HepG2 (cell line): ENCODE data around the gene NKIRAS1. TPM values are rescaled to one million over a fixed set of nuclear protein-coding genes. Genes with fewer than 3 reads are reported as not detected.

ENCODE experiments used
- ATAC-seq: fragments of 200-7000 bp; cut with Tn5 transposase; 3 replicates; pipeline ENCODE4 v1.9.1; 2020; ENCODE audit warnings: mild to moderate bottlenecking, moderate library complexity
- BruUV-seq: library from RNA; stranded (reverse); fragments of 400-500 nt; replicated peaks from 2 replicates; lab custom pipeline; 2021; lab: Mats Ljungman, UMichigan
- CTCF ChIA-PET: fragments of 300-600 bp; formaldehyde crosslinking; extraction: SDS; loops from one replicate; lab custom pipeline; 2021; ENCODE audit warnings: low total read pairs, inconsistent platforms, low intra/inter-chr PET ratio; lab: Yijun Ruan, JAX
- POLR2A ChIA-PET: fragments of 350-600 bp; sonication (Branson Sonifier 250); formaldehyde crosslinking; loops from one replicate; lab custom pipeline; 2020; ENCODE audit warnings: antibody characterized with exemption, inconsistent platforms; lab: Yijun Ruan, JAX
- DNase-seq: peaks from one replicate; pipeline ENCODE4 v3.0.0-alpha.2; 2015; ENCODE audit warnings: low spot score
- FAIRE-seq: peaks from 3 replicates; lab custom pipeline; 2011; peaks lifted over from hg19 to GRCh38; lab: Jason Lieb, UNC
- H2AFZ ChIP-seq: one replicate; pipeline ENCODE4 v1.6.1; 2011; ENCODE audit warnings: low read length, inconsistent platforms
- H3K27ac ChIP-seq: fragments of 300-600 bp; 3 replicates; pipeline ENCODE4 v1.8.0; 2011; ENCODE audit warnings: mixed run types, mild to moderate bottlenecking, mixed read lengths, low read length, inconsistent platforms; ENCODE audit not compliant: insufficient read depth; ENCODE audit errors: extremely low read length
- H3K27me3 ChIP-seq, 2 experiments: fragments of 200-600 bp in 1 of 2; 2 replicates in 1 of 2; 3 replicates in 1 of 2; pipeline versions ENCODE4 v1.6.0 to v1.8.0; 2011; ENCODE audit warnings: low read length in 2 of 2, mild to moderate bottlenecking in 2 of 2, moderate library complexity in 2 of 2, inconsistent platforms in 1 of 2; ENCODE audit not compliant: insufficient read depth in 2 of 2, control insufficient read depth in 1 of 2
- H3K36me3 ChIP-seq, 2 experiments: fragments of 200-600 bp in 1 of 2; replicated peaks in 1 of 2; 2 replicates in 1 of 2; 3 replicates in 1 of 2; pipeline versions ENCODE4 v1.5.1 to v1.8.0; 2011; ENCODE audit warnings: low read length in 2 of 2, inconsistent platforms in 1 of 2; ENCODE audit not compliant: insufficient read depth in 2 of 2, control insufficient read depth in 1 of 2
- H3K4me1 ChIP-seq: 2 replicates; pipeline ENCODE4 v1.5.1; 2012; ENCODE audit warnings: low read length, inconsistent platforms; ENCODE audit not compliant: insufficient read depth
- H3K4me2 ChIP-seq: 2 replicates; pipeline ENCODE4 v1.6.0; 2011; ENCODE audit warnings: low read depth, low read length, inconsistent platforms
- H3K4me3 ChIP-seq, 3 experiments: fragments of 200-600 bp in 1 of 3; sonication (generic), shearing (Covaris generic) in 1 of 3; replicated peaks in 1 of 3; 2 replicates each; pipeline ENCODE4 v1.5.1; 2011 to 2016; ENCODE audit warnings: low read length in 3 of 3, inconsistent platforms in 2 of 3, low read depth in 2 of 3, mild to moderate bottlenecking in 2 of 3, control low read depth in 1 of 3, mixed read lengths in 1 of 3; ENCODE audit not compliant: insufficient read depth in 1 of 3
- H3K79me2 ChIP-seq: one replicate; pipeline ENCODE4 v1.6.1; 2011; ENCODE audit warnings: low read length, inconsistent platforms; ENCODE audit not compliant: insufficient read depth
- H3K9ac ChIP-seq: 2 replicates; pipeline ENCODE4 v1.6.0; 2011; ENCODE audit warnings: mild to moderate bottlenecking, low read depth, low read length, inconsistent platforms; ENCODE audit not compliant: insufficient read depth
- H3K9me3 ChIP-seq: 2 replicates; pipeline ENCODE4 v1.5.1; 2012; ENCODE audit warnings: mild to moderate bottlenecking, low read length
- H4K20me1 ChIP-seq: 2 replicates; pipeline ENCODE4 v1.6.0; 2011; ENCODE audit warnings: inconsistent platforms, mild to moderate bottlenecking, low read length, moderate library complexity; ENCODE audit not compliant: insufficient read depth
- CEBPB ChIP-seq: IDR thresholded peaks from 2 replicates; pipeline ENCODE4 v1.6.1; 2011; ENCODE audit warnings: low read depth, low read length, improper control_type of control experiment, borderline replicate concordance
- NFKB2 ChIP-seq: sonication (generic); formaldehyde crosslinking; IDR thresholded peaks from 2 replicates; pipeline ENCODE4 v1.4.0; 2020; ENCODE audit warnings: missing genetic modification reagents, borderline replicate concordance
- SPEN ChIP-seq: sonication (generic); formaldehyde crosslinking; IDR thresholded peaks from 2 replicates; pipeline ENCODE4 v1.5.1; 2020; ENCODE audit warnings: low read depth, mild to moderate bottlenecking, missing genetic modification reagents
- TRIM24 ChIP-seq: sonication (generic); formaldehyde crosslinking; IDR thresholded peaks from 2 replicates; pipeline ENCODE4 v1.8.0; 2022; ENCODE audit warnings: mild to moderate bottlenecking, missing genetic modification reagents
- ZFP37 ChIP-seq: sonication (generic); formaldehyde crosslinking; IDR thresholded peaks from 2 replicates; pipeline ENCODE4 v1.4.0; 2020; ENCODE audit warnings: missing genetic modification reagents, borderline replicate concordance
- ZNF235 ChIP-seq: sonication (generic); formaldehyde crosslinking; IDR thresholded peaks from 2 replicates; pipeline ENCODE4 v1.8.1; 2023; ENCODE audit warnings: mild to moderate bottlenecking, missing genetic modification reagents, borderline replicate concordance
- ZNF263 ChIP-seq: sonication (generic); formaldehyde crosslinking; IDR thresholded peaks from 2 replicates; pipeline ENCODE4 v1.4.0; 2020; ENCODE audit warnings: missing genetic modification reagents
- ZNF441 ChIP-seq: sonication (generic); formaldehyde crosslinking; IDR thresholded peaks from 2 replicates; pipeline ENCODE4 v1.7.0; 2021; ENCODE audit warnings: missing genetic modification reagents, borderline replicate concordance
- ZNF724P ChIP-seq: sonication (generic); formaldehyde crosslinking; IDR thresholded peaks from 2 replicates; pipeline ENCODE4 v1.8.0; 2022; ENCODE audit warnings: missing genetic modification reagents, borderline replicate concordance
- WGBS: methylation state at CpG from one replicate; pipeline ENCODE4 v1.1.6; 2017; ENCODE audit warnings: low lambda C conversion rate; 5-methylcytosine and 5-hydroxymethylcytosine counted together
- in situ Hi-C: cut with HindIII; loops from 2 replicates; pipeline ENCODE4 v1.10.0; 2017; ENCODE audit warnings: low pct_unique_long_range_greater_than_20kb; ENCODE audit not compliant: extremely low pct_ligation_motif_present
- intact Hi-C: fragments of 100-400 bp; cut with micrococcal nuclease; formaldehyde crosslinking; loops from one replicate; pipeline ENCODE4 v1.10.0; 2022; ENCODE audit not compliant: unreplicated experiment
- polyA plus RNA-seq, 8 experiments: library from polyadenylated mRNA; depleted of rRNA in 3 of 8; stranded (reverse) in 7 of 8; unstranded in 1 of 8; fragments of >200 nt; fragmentation: Illumina TruSeq in 4 of 8; extraction: Trizol in 4 of 8; gene quantifications; 2 replicates each; pipeline versions ENCODE4 v1.2.1 to v1.2.3, GENCODE V29; 2011 to 2016; ENCODE audit warnings: low read depth in 4 of 8, missing spikeins in 1 of 8, mixed read lengths in 1 of 8; ENCODE audit not compliant: insufficient read depth in 1 of 8
- total RNA-seq, 5 experiments: library from RNA; depleted of rRNA; stranded (reverse); fragments of >200 nt; fragmentation: Illumina TruSeq; extraction: Trizol; gene quantifications; 2 replicates each; pipeline ENCODE4 v1.2.3, GENCODE V29; 2016; ENCODE audit warnings: low read depth in 1 of 5
- TF ChIP-seq, protein P1 (sequence below): IDR thresholded peaks from 2 replicates; pipeline ENCODE4 v1.6.1; 2016; ENCODE audit warnings: control low read depth
- TF ChIP-seq, protein P2 (sequence below): IDR thresholded peaks from 2 replicates; pipeline ENCODE4 v1.6.1; 2016; ENCODE audit warnings: mild to moderate bottlenecking
- TF ChIP-seq, protein P3 (sequence below): IDR thresholded peaks from 2 replicates; pipeline ENCODE4 v1.6.1; 2016; ENCODE audit warnings: missing biosample characterization, missing genetic modification reagents, low read depth

NKIRAS1 gene
- total and polyA plus RNA-seq, 2 of the 13 experiments (the other 11 are each of a cell fraction or from before 2014, with no cell fraction given): 4.3 to 8.0 TPM

DNA sequence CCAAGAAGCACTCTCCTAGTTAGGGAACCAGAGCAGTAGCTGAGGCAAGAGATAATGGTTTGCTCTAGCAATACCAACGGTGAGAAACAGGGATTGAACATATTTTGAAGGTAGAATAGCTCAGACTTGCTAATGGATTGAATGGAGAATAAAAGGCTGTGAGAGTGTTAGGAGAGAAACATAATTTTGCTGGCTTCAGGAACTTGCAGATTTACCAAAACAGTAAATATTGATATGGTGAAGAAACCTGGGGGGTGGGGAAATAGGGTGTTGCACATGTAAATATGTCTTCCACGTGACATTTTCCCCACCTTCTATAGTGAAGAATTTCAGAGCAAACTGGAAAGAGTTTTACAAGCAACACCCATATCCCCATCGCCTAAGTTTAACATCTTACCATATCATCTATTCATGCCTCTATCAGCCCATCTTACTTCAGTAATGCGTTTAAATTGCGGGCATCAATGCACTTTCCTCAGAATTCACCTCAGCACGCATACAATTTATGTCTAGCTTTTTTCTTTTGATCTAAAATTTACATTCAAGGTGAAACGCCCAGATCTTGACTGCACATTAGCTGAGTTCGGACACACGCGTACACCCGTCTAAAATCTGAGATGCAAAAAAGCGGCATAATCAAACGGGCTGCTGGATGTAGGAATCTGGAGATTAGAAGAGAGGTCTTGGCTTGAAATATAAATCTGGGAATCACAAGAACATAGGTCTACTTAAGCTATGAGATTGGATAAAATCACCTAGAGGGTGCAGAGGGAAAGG lies 27.4 kb upstream of the NKIRAS1 start:
- WGBS: 5% methylated on average over 13 of the region's 13 CpGs
- CTCF ChIA-PET: no interaction called here

More for the DNA sequence above, 27.4 kb upstream of the NKIRAS1 start:
- H3K36me3 ChIP-seq: no peaks in the 10 kb centered on the region
- in situ Hi-C loops: no loop called here
- H3K27me3 ChIP-seq: peaks cover 0 to 9% of the 10 kb centered on the region in 2 experiments; a peak in 1 of 5 replicates
- H3K9ac ChIP-seq: peak overlapping the region; percentile 78; the same call in 1 of the 2 replicates
- H3K4me1 ChIP-seq: peaks cover 41% of the 10 kb centered on the region
- BruUV-seq: TSS peak; percentile 77
- DNase-seq: no peak
- no peaks in the 10 kb centered on the region for H3K9me3 ChIP-seq
- H3K79me2 ChIP-seq: peaks cover 30% of the 10 kb centered on the region
- H2AFZ ChIP-seq: peak overlapping the region; percentile 10
- peak overlapping the region; percentile 96 for H3K4me2 ChIP-seq
- intact Hi-C loops: no loop called here
- no peak for FAIRE-seq
- TF ChIP-seq ZFP37 (CRISPR knock-in tag): no peak
- TF ChIP-seq TRIM24 (CRISPR knock-in tag): no peak
- TF ChIP-seq, protein P1, sequence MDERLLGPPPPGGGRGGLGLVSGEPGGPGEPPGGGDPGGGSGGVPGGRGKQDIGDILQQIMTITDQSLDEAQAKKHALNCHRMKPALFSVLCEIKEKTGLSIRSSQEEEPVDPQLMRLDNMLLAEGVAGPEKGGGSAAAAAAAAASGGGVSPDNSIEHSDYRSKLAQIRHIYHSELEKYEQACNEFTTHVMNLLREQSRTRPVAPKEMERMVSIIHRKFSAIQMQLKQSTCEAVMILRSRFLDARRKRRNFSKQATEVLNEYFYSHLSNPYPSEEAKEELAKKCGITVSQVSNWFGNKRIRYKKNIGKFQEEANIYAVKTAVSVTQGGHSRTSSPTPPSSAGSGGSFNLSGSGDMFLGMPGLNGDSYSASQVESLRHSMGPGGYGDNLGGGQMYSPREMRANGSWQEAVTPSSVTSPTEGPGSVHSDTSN (CRISPR knock-in tag): no peak
- TF ChIP-seq NFKB2: no peak
- TF ChIP-seq SPEN (CRISPR knock-in tag): no peak
- no peak for TF ChIP-seq CEBPB
- TF ChIP-seq ZNF235 (CRISPR knock-in tag): no peak
- no peak for TF ChIP-seq ZNF724P (CRISPR knock-in tag)
- TF ChIP-seq, protein P2, sequence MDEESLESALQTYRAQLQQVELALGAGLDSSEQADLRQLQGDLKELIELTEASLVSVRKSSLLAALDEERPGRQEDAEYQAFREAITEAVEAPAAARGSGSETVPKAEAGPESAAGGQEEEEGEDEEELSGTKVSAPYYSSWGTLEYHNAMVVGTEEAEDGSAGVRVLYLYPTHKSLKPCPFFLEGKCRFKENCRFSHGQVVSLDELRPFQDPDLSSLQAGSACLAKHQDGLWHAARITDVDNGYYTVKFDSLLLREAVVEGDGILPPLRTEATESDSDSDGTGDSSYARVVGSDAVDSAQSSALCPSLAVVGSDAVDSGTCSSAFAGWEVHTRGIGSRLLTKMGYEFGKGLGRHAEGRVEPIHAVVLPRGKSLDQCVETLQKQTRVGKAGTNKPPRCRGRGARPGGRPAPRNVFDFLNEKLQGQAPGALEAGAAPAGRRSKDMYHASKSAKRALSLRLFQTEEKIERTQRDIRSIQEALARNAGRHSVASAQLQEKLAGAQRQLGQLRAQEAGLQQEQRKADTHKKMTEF (CRISPR knock-in tag): no peak
- no peak for TF ChIP-seq ZNF441 (CRISPR knock-in tag)
- TF ChIP-seq, protein P3, sequence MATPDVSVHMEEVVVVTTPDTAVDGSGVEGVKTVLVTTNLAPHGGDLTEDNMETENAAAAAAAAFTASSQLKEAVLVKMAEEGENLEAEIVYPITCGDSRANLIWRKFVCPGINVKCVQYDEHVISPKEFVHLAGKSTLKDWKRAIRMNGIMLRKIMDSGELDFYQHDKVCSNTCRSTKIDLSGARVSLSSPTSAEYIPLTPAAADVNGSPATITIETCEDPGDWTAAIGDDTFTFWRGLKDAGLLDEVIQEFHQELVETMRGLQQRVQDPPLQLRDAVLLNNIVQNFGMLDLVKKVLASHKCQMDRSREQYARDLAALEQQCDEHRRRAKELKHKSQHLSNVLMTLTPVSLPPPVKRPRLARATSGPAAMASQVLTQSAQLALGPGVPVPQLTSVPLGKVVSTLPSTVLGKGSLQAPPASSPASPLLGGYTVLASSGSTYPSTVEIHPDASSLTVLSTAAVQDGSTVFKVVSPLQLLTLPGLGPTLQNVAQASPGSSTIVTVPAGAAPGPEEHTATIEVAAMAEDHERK: no peak
- TF ChIP-seq ZNF263 (CRISPR knock-in tag): no peak
- TF ChIP-seq, all 625 proteins: peak for 0
- ATAC-seq: no peak
- H3K4me3 ChIP-seq: peak overlapping the region; percentile 66 to 90 (median 67)
- peaks cover 9% of the 10 kb centered on the region; the same call in 1 of the 2 replicates for H4K20me1 ChIP-seq
- POLR2A ChIA-PET: interaction anchor here (0.8 to 1.8 kb wide), 2 partner anchors 27 to 155 kb away, joined by 3 to 13 read pairs; partner anchors contain the start of genes NKIRAS1 and RPL15
- H3K27ac ChIP-seq: no peak overlapping the region
